ENCODE results near the gene SLC16A11.
A peak's percentile ranks its signal among the peaks of the same experiment; 100 is the strongest.

Gene SLC16A11

GRCh38 chr17:7042501-7043181 is 1.3 kb downstream of the SLC16A11 start:
- no peak overlapping the region for H3K9ac ChIP-seq (ENCODE audit: low read length)
- no peak overlapping the region for H3K23ac ChIP-seq (ENCODE audit: low read length)
- DNase-seq = no peak
- H4K12ac ChIP-seq (ENCODE audit: low read depth, low read length) = no peak overlapping the region
- H2BK120ac ChIP-seq (ENCODE audit: insufficient read depth, low read length, poor library complexity) = no peak overlapping the region
- H3K36me3 ChIP-seq (ENCODE audit: control insufficient read depth in 1 of 2, insufficient read depth in 2 of 2, low read length in 2 of 2) = peaks cover 2 to 3% of the 10 kb centered on the region in 2 experiments
- no peak overlapping the region for H3K4ac ChIP-seq (ENCODE audit: low read depth, low read length)
- WGBS (ENCODE audit: extremely low coverage, insufficient coverage, insufficient read length) = no CpG with 5 or more reads among the region's 53 CpGs
- peaks cover 9% of the 10 kb centered on the region for H3K9me3 ChIP-seq (ENCODE audit: insufficient read depth, low read depth, low read length)
- peaks cover 16 to 36% of the 10 kb centered on the region in 2 experiments for H3K4me1 ChIP-seq (ENCODE audit: control insufficient read depth in 1 of 2, insufficient read depth in 2 of 2, low read length in 2 of 2)
- H2BK5ac ChIP-seq (ENCODE audit: low read depth, low read length, poor library complexity) = no peak overlapping the region
- no peaks in the 10 kb centered on the region for H3K79me2 ChIP-seq (ENCODE audit: control insufficient read depth, insufficient read depth, low read length, poor library complexity)
- H3K14ac ChIP-seq (ENCODE audit: low read length) = no peak overlapping the region
- H4K8ac ChIP-seq (ENCODE audit: low read depth, low read length) = no peak overlapping the region
- H3K27ac ChIP-seq (ENCODE audit: low read depth, low read length) = no peak overlapping the region
- no peak overlapping the region for H2BK12ac ChIP-seq (ENCODE audit: low read length)
- H2AFZ ChIP-seq (ENCODE audit: insufficient read depth, low read length, poor library complexity) = peak overlapping the region; percentile 4
- peaks cover 28% of the 10 kb centered on the region for H3K27me3 ChIP-seq (ENCODE audit: insufficient read depth, low read length)
- no peak overlapping the region for H3K4me3 ChIP-seq (ENCODE audit: low read depth, low read length)
- H4K91ac ChIP-seq (ENCODE audit: low read depth, low read length) = no peak overlapping the region
- no peak overlapping the region for H2AK5ac ChIP-seq (ENCODE audit: low read length)
- peaks cover 4% of the 10 kb centered on the region for H3K79me1 ChIP-seq (ENCODE audit: low read length)
- peak overlapping the region; percentile 46 for H3K4me2 ChIP-seq (ENCODE audit: low read length)
- no peak overlapping the region for H3K18ac ChIP-seq (ENCODE audit: low read length)

DNA sequence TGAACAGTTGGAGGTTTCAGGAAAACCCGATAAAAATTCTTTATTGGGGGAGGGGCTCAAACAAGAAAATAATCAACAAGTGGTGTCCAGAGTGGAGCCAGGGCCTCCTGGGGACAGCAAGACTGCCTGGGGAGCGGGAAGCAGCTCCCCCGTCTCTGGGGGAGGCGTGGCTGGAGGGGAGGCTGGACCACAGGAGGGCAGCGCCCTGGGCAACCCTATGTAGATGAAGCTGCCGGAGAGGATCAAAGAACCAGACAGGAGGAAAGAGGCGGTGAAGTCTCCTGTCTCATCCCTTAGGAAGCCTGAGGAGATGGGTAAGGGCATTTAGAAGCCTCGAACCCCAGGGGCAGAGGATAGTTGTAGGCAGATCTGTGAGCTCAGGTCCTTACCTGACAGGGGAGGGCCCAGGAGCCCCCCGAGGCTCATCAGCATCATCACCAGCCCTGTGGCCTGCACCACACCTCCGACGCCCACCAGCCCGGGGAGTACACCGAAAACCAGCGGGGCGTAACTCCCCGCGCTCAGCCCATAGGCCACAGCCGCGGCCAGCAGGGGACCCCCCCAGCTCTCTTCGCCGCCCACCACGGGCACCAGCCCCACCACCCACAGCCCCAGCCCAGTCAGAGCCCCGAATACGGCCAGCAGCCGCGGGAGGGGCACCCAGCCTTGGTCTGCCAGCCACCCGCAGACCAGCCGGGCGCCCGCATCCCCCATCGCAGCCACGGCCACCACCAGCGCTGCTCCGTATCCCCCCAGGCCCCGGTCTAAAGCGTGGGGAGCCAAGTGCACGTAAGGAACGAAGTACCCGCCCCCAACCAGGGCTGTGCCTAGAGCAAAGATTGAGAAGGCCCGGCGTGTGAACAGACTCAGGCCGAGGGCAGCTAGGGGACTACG is 2.0 kb downstream of the SLC16A11 start:
- Histone ChIP-seq H3K4me1 (ENCODE audit: control insufficient read depth in 1 of 2, insufficient read depth in 2 of 2, low read length in 2 of 2) (peaks cover 17 to 36% of the 10 kb centered on the region in 2 experiments), H3K27me3 (ENCODE audit: insufficient read depth, low read length) (peaks cover 28% of the 10 kb centered on the region), H2AK5ac (ENCODE audit: low read length) (no peak overlapping the region), H3K36me3 (ENCODE audit: control insufficient read depth in 1 of 2, insufficient read depth in 2 of 2, low read length in 2 of 2) (peaks cover 2 to 3% of the 10 kb centered on the region in 2 experiments), H2AFZ (ENCODE audit: insufficient read depth, low read length, poor library complexity) (no peak overlapping the region), H4K12ac (ENCODE audit: low read depth, low read length) (no peak overlapping the region), H4K91ac (ENCODE audit: low read depth, low read length) (no peak overlapping the region), H3K4me2 (ENCODE audit: low read length) (peak overlapping the region; percentile 39), H2BK120ac (ENCODE audit: insufficient read depth, low read length, poor library complexity) (no peak overlapping the region), H3K9ac (ENCODE audit: low read length) (no peak overlapping the region), H3K79me1 (ENCODE audit: low read length) (peaks cover 4% of the 10 kb centered on the region), H3K23ac (ENCODE audit: low read length) (no peak overlapping the region), H3K9me3 (ENCODE audit: insufficient read depth, low read depth, low read length) (peaks cover 9% of the 10 kb centered on the region), H2BK5ac (ENCODE audit: low read depth, low read length, poor library complexity) (no peak overlapping the region), H3K4ac (ENCODE audit: low read depth, low read length) (no peak overlapping the region), H2BK12ac (ENCODE audit: low read length) (no peak overlapping the region), H3K27ac (ENCODE audit: low read depth, low read length) (no peak overlapping the region), H3K79me2 (ENCODE audit: control insufficient read depth, insufficient read depth, low read length, poor library complexity) (no peaks in the 10 kb centered on the region), H4K8ac (ENCODE audit: low read depth, low read length) (no peak overlapping the region), H3K18ac (ENCODE audit: low read length) (no peak overlapping the region), H3K14ac (ENCODE audit: low read length) (no peak overlapping the region), H3K4me3 (ENCODE audit: low read depth, low read length) (no peak overlapping the region)
- no CpG with 5 or more reads among the region's 43 CpGs for WGBS (ENCODE audit: extremely low coverage, insufficient coverage, insufficient read length)
- DNase-seq = peak; percentile 64 to 75

- Histone ChIP-seq H2BK120ac (ENCODE audit: insufficient read depth, low read length, poor library complexity) (no peak overlapping the region), H2AK5ac (ENCODE audit: low read length) (no peak overlapping the region), H3K79me2 (ENCODE audit: control insufficient read depth, insufficient read depth, low read length, poor library complexity) (peaks cover 8% of the 10 kb centered on the region), H3K9me3 (ENCODE audit: insufficient read depth, low read depth, low read length) (peaks cover 9% of the 10 kb centered on the region), H3K4me2 (ENCODE audit: low read length) (no peak overlapping the region), H3K4me3 (ENCODE audit: low read depth, low read length) (no peak overlapping the region), H2BK12ac (ENCODE audit: low read length) (no peak overlapping the region), H4K91ac (ENCODE audit: low read depth, low read length) (no peak overlapping the region), H3K4ac (ENCODE audit: low read depth, low read length) (no peak overlapping the region), H3K36me3 (ENCODE audit: control insufficient read depth in 1 of 2, insufficient read depth in 2 of 2, low read length in 2 of 2) (peaks cover 2 to 3% of the 10 kb centered on the region in 2 experiments), H3K9ac (ENCODE audit: low read length) (no peak overlapping the region), H4K8ac (ENCODE audit: low read depth, low read length) (no peak overlapping the region), H3K27ac (ENCODE audit: low read depth, low read length) (no peak overlapping the region), H3K18ac (ENCODE audit: low read length) (no peak overlapping the region), H3K23ac (ENCODE audit: low read length) (no peak overlapping the region), H3K4me1 (ENCODE audit: control insufficient read depth in 1 of 2, insufficient read depth in 2 of 2, low read length in 2 of 2) (peaks cover 20 to 36% of the 10 kb centered on the region in 2 experiments), H3K14ac (ENCODE audit: low read length) (no peak overlapping the region), H3K79me1 (ENCODE audit: low read length) (peaks cover 12% of the 10 kb centered on the region), H2AFZ (ENCODE audit: insufficient read depth, low read length, poor library complexity) (no peak overlapping the region), H2BK5ac (ENCODE audit: low read depth, low read length, poor library complexity) (no peak overlapping the region), H4K12ac (ENCODE audit: low read depth, low read length) (no peak overlapping the region), H3K27me3 (ENCODE audit: insufficient read depth, low read length) (peaks cover 28% of the 10 kb centered on the region)
- DNase-seq = no peak
- WGBS (ENCODE audit: extremely low coverage, insufficient coverage, insufficient read length) = no CpG with 5 or more reads among the region's 5 CpGs
These were observed 4.1 kb downstream of the SLC16A11 start for GRCh38 chr17:7039832-7040231.

- Histone ChIP-seq H3K27ac (ENCODE audit: low read depth, low read length) (no peak overlapping the region), H3K79me2 (ENCODE audit: control insufficient read depth, insufficient read depth, low read length, poor library complexity) (peaks cover 8% of the 10 kb centered on the region), H2BK5ac (ENCODE audit: low read depth, low read length, poor library complexity) (no peak overlapping the region), H3K14ac (ENCODE audit: low read length) (no peak overlapping the region), H3K79me1 (ENCODE audit: low read length) (peaks cover 12% of the 10 kb centered on the region), H4K12ac (ENCODE audit: low read depth, low read length) (no peak overlapping the region), H3K18ac (ENCODE audit: low read length) (no peak overlapping the region), H3K27me3 (ENCODE audit: insufficient read depth, low read length) (peaks cover 17% of the 10 kb centered on the region), H3K4ac (ENCODE audit: low read depth, low read length) (no peak overlapping the region), H2AK5ac (ENCODE audit: low read length) (no peak overlapping the region), H3K9me3 (ENCODE audit: insufficient read depth, low read depth, low read length) (peaks cover 6% of the 10 kb centered on the region), H2BK120ac (ENCODE audit: insufficient read depth, low read length, poor library complexity) (no peak overlapping the region), H2AFZ (ENCODE audit: insufficient read depth, low read length, poor library complexity) (no peak overlapping the region), H3K4me3 (ENCODE audit: low read depth, low read length) (no peak overlapping the region), H3K4me1 (ENCODE audit: control insufficient read depth in 1 of 2, insufficient read depth in 2 of 2, low read length in 2 of 2) (peaks cover 15 to 29% of the 10 kb centered on the region in 2 experiments), H2BK12ac (ENCODE audit: low read length) (no peak overlapping the region), H3K23ac (ENCODE audit: low read length) (no peak overlapping the region), H3K4me2 (ENCODE audit: low read length) (no peak overlapping the region), H4K91ac (ENCODE audit: low read depth, low read length) (no peak overlapping the region), H3K9ac (ENCODE audit: low read length) (no peak overlapping the region), H3K36me3 (ENCODE audit: control insufficient read depth in 1 of 2, insufficient read depth in 2 of 2, low read length in 2 of 2) (peaks cover 2 to 3% of the 10 kb centered on the region in 2 experiments), H4K8ac (ENCODE audit: low read depth, low read length) (no peak overlapping the region)
- WGBS (ENCODE audit: extremely low coverage, insufficient coverage, insufficient read length) = no CpG with 5 or more reads among the region's 19 CpGs
- DNase-seq = no peak
These were observed 5.6 kb downstream of the SLC16A11 start for GRCh38 chr17:7038025-7038862.

All from trophoblast cell (in vitro differentiated cells and primary cell).